SJCRH30 (cell line): ENCODE data around the gene IMPDH1. TPM values are rescaled to one million over a fixed set of nuclear protein-coding genes. Genes with fewer than 3 reads are reported as not detected.

Experiments used
- DNase-seq, 2 experiments: peaks; one replicate each; pipeline ENCODE4 v3.0.0-alpha.2; 2015 to 2020
- H3K27ac ChIP-seq: fragments of 250-450 bp; sonication (Bioruptor Pico); 2 replicates; pipeline ENCODE4 v1.5.1; 2020; ENCODE audit warnings: mild to moderate bottlenecking, moderate library complexity
- H3K27me3 ChIP-seq: fragments of 250-450 bp; sonication (Bioruptor Pico); 2 replicates; pipeline ENCODE4 v1.5.1; 2020; ENCODE audit warnings: mild to moderate bottlenecking, moderate library complexity
- H3K36me3 ChIP-seq: fragments of 250-450 bp; sonication (Bioruptor Pico); 2 replicates; pipeline ENCODE4 v1.5.1; 2020; ENCODE audit warnings: mild to moderate bottlenecking, moderate library complexity
- H3K4me1 ChIP-seq: fragments of 250-450 bp; sonication (Bioruptor Pico); 2 replicates; pipeline ENCODE4 v1.5.1; 2020; ENCODE audit warnings: mild to moderate bottlenecking, moderate library complexity
- H3K4me3 ChIP-seq: fragments of 250-450 bp; sonication (Bioruptor Pico); 2 replicates; pipeline ENCODE4 v1.5.1; 2020; ENCODE audit warnings: mild to moderate bottlenecking, moderate library complexity
- H3K9me3 ChIP-seq: fragments of 250-450 bp; sonication (Bioruptor Pico); replicated peaks from 2 replicates; pipeline ENCODE4 v1.5.1; 2020; ENCODE audit warnings: mild to moderate bottlenecking, moderate library complexity
- total RNA-seq: library from RNA; depleted of rRNA; stranded (reverse); fragments of >200 nt; shearing (Covaris generic); gene quantifications from 2 replicates; pipeline ENCODE4 v1.2.3, GENCODE V29; 2014

Gene IMPDH1
- total RNA-seq, 1 experiment from 2014 or later, result 43.2 TPM

GRCh38 chr7:128357217-128357613 is 52.6 kb downstream of the IMPDH1 start:
- DNase-seq, result no peak
- Histone ChIP-seq H3K27ac (no peak overlapping the region), H3K36me3 (no peaks in the 10 kb centered on the region), H3K4me3 (no peak overlapping the region), H3K4me1 (0 out of 2 replicates have a peak, but pooled peaks cover 2% of the 10 kb centered on the region), H3K27me3 (no peaks in the 10 kb centered on the region), H3K9me3 (no peaks in the 10 kb centered on the region)

GRCh38 chr7:128356546-128357216 is 53.1 kb downstream of the IMPDH1 start:
- H3K4me3 ChIP-seq, result no peak overlapping the region
- no peaks in the 10 kb centered on the region for H3K4me1 ChIP-seq
- H3K27ac ChIP-seq, result no peak overlapping the region
- no peak for DNase-seq
- no peaks in the 10 kb centered on the region for H3K27me3 ChIP-seq
- H3K9me3 ChIP-seq, result no peaks in the 10 kb centered on the region
- H3K36me3 ChIP-seq, result no peaks in the 10 kb centered on the region

- no peaks in the 10 kb centered on the region for H3K36me3 ChIP-seq
- H3K9me3 ChIP-seq, result no peaks in the 10 kb centered on the region
- no peak overlapping the region for H3K27ac ChIP-seq
- no peaks in the 10 kb centered on the region for H3K27me3 ChIP-seq
- peaks cover 8% of the 10 kb centered on the region; the same call in 1 of the 2 replicates for H3K4me1 ChIP-seq
- no peak for DNase-seq
- H3K4me3 ChIP-seq, result no peak overlapping the region
Observed at GRCh38 chr7:128353610-128354009, 56.2 kb downstream of the IMPDH1 start.

- peaks cover 8% of the 10 kb centered on the region; the same call in 1 of the 2 replicates for H3K4me1 ChIP-seq
- no peak overlapping the region for H3K27ac ChIP-seq
- H3K27me3 ChIP-seq, result no peaks in the 10 kb centered on the region
- H3K4me3 ChIP-seq, result no peak overlapping the region
- H3K36me3 ChIP-seq, result no peaks in the 10 kb centered on the region
- no peak for DNase-seq
- no peaks in the 10 kb centered on the region for H3K9me3 ChIP-seq
Observed at GRCh38 chr7:128353189-128353588, 56.6 kb downstream of the IMPDH1 start.

- DNase-seq, result no peak
- H3K4me1 ChIP-seq, result peaks cover 8% of the 10 kb centered on the region; the same call in 1 of the 2 replicates
- H3K36me3 ChIP-seq, result no peaks in the 10 kb centered on the region
- H3K9me3 ChIP-seq, result no peaks in the 10 kb centered on the region
- no peak overlapping the region for H3K27ac ChIP-seq
- no peak overlapping the region for H3K4me3 ChIP-seq
- no peaks in the 10 kb centered on the region for H3K27me3 ChIP-seq
Observed at GRCh38 chr7:128352636-128353035, 57.1 kb downstream of the IMPDH1 start.

GRCh38 chr7:128352153-128352537 is 57.6 kb downstream of the IMPDH1 start:
- Histone ChIP-seq H3K4me1 (peaks cover 8% of the 10 kb centered on the region; the same call in 1 of the 2 replicates), H3K36me3 (no peaks in the 10 kb centered on the region), H3K9me3 (no peaks in the 10 kb centered on the region), H3K4me3 (no peak overlapping the region), H3K27me3 (no peaks in the 10 kb centered on the region), H3K27ac (no peak overlapping the region)
- DNase-seq, result no peak

GRCh38 chr7:128351296-128352152 is 58.3 kb downstream of the IMPDH1 start:
- DNase-seq, result no peak
- Histone ChIP-seq H3K27ac (no peak overlapping the region), H3K9me3 (no peaks in the 10 kb centered on the region)

GRCh38 chr7:128350708-128351295 is 59.0 kb downstream of the IMPDH1 start:
- Histone ChIP-seq H3K27me3 (no peaks in the 10 kb centered on the region), H3K4me3 (no peak overlapping the region), H3K27ac (no peak overlapping the region), H3K9me3 (no peaks in the 10 kb centered on the region), H3K4me1 (peaks cover 8% of the 10 kb centered on the region; the same call in 1 of the 2 replicates), H3K36me3 (no peaks in the 10 kb centered on the region)
- no peak for DNase-seq

More at GRCh38 chr7:128351296-128352152, 58.3 kb downstream of the IMPDH1 start:
- Histone ChIP-seq H3K27me3 (no peaks in the 10 kb centered on the region), H3K4me1 (peaks cover 8% of the 10 kb centered on the region; the same call in 1 of the 2 replicates), H3K4me3 (no peak overlapping the region), H3K36me3 (no peaks in the 10 kb centered on the region)

GRCh38 chr7:128349466-128349825 is 60.3 kb downstream of the IMPDH1 start:
- DNase-seq, result peak in 1 of 2 experiments; percentile 49
- Histone ChIP-seq H3K36me3 (no peaks in the 10 kb centered on the region), H3K27ac (no peak overlapping the region), H3K4me1 (peaks cover 8% of the 10 kb centered on the region; the same call in 1 of the 2 replicates), H3K27me3 (no peaks in the 10 kb centered on the region), H3K9me3 (no peaks in the 10 kb centered on the region), H3K4me3 (no peak overlapping the region)

GRCh38 chr7:128347647-128348097 is 62.1 kb downstream of the IMPDH1 start:
- peak; percentile 70 to 84 for DNase-seq
- H3K36me3 ChIP-seq, result no peaks in the 10 kb centered on the region
- no peaks in the 10 kb centered on the region for H3K9me3 ChIP-seq
- H3K4me1 ChIP-seq, result peaks cover 8% of the 10 kb centered on the region; the same call in 1 of the 2 replicates
- no peaks in the 10 kb centered on the region for H3K27me3 ChIP-seq
- no peak overlapping the region for H3K27ac ChIP-seq
- no peak overlapping the region for H3K4me3 ChIP-seq

GRCh38 chr7:128344431-128344774 is 65.4 kb downstream of the IMPDH1 start:
- no peak for DNase-seq
- peak overlapping the region; percentile 68 for H3K4me3 ChIP-seq
- no peak overlapping the region for H3K27ac ChIP-seq

GRCh38 chr7:128343554-128344430 is 66.0 kb downstream of the IMPDH1 start, which contains the start of gene RBM28:
TSS of gene RBM28 (minus strand) at chr7:128343908. CDS start at chr7:128343793, 115 bp downstream.
- peak; percentile 93 to 97 for DNase-seq
- H3K27ac ChIP-seq, result peak within 1 kb of the TSS; percentile 61
- no peaks in the 10 kb centered on the region for H3K27me3 ChIP-seq
- H3K4me3 ChIP-seq, result peak within 1 kb of the TSS; percentile 68
- peaks cover 9% of the 10 kb centered on the region for H3K36me3 ChIP-seq
- peaks cover 4% of the 10 kb centered on the region; the same call in 1 of the 2 replicates for H3K4me1 ChIP-seq
- no peaks in the 10 kb centered on the region for H3K9me3 ChIP-seq

More at GRCh38 chr7:128344431-128344774, 65.4 kb downstream of the IMPDH1 start:
- H3K36me3 ChIP-seq, result peaks cover 3% of the 10 kb centered on the region
- no peaks in the 10 kb centered on the region for H3K9me3 ChIP-seq
- H3K27me3 ChIP-seq, result no peaks in the 10 kb centered on the region
- peaks cover 7% of the 10 kb centered on the region; the same call in 1 of the 2 replicates for H3K4me1 ChIP-seq
